SK-N-SH (cell line): ENCODE measurements around the gene COL4A4.

ENCODE experiments used
- CHD2 ChIP-seq: fragments of 150-350 bp; IDR thresholded peaks from 2 replicates; pipeline ENCODE4 v1.6.1; 2018; ENCODE audit warnings: low read length; ENCODE audit not compliant: partially characterized antibody
- CTCF ChIP-seq: fragments of 200-600 bp; sonication (generic); IDR thresholded peaks from 2 replicates; pipeline ENCODE4 v1.6.1; 2017; ENCODE audit warnings: antibody characterized with exemption, mild to moderate bottlenecking, moderate library complexity
- EP300 ChIP-seq, 2 experiments: IDR thresholded peaks; 2 replicates each; pipeline versions ENCODE4 v1.4.0 to v1.6.1; 2012; ENCODE audit warnings: borderline replicate concordance in 1 of 2, low read depth in 1 of 2, low read length in 1 of 2
- FOSL2 ChIP-seq: IDR thresholded peaks from 2 replicates; pipeline ENCODE4 v1.4.0; 2012; ENCODE audit warnings: low read depth, mild to moderate bottlenecking, moderate library complexity, borderline replicate concordance
- POLR2AphosphoS5 ChIP-seq: IDR thresholded peaks from 2 replicates; pipeline ENCODE4 v1.6.1; 2012; ENCODE audit warnings: low read depth, low read length
- RAD21 ChIP-seq: IDR thresholded peaks from 2 replicates; pipeline ENCODE4 v1.6.1; 2012; ENCODE audit warnings: mild to moderate bottlenecking, low read length
- RFX5 ChIP-seq: IDR thresholded peaks from 2 replicates; pipeline ENCODE4 v1.6.1; 2012; ENCODE audit warnings: mild to moderate bottlenecking, improper control_type of control experiment, low read length
- SMC3 ChIP-seq: IDR thresholded peaks from 2 replicates; pipeline ENCODE4 v1.6.1; 2012; ENCODE audit warnings: low read depth, low read length, improper control_type of control experiment

GRCh38 chr2:227127201-227127600, 36.8 kb downstream of the COL4A4 start:
- TF ChIP-seq RAD21, result no peak
- TF ChIP-seq EP300 (IDR thresholded peaks at IDR 0.05; ENCODE audit: borderline replicate concordance in 1 of 2, low read depth in 1 of 2, low read length in 1 of 2), result no peak
- TF ChIP-seq CHD2, result no peak
- no peak for TF ChIP-seq CTCF
- no peak for TF ChIP-seq RFX5
- TF ChIP-seq FOSL2, result no peak
- no peak for TF ChIP-seq SMC3
- no peak for TF ChIP-seq POLR2AphosphoS5
